Mucosa of gallbladder (tissue), 1 donor: Measurements from ENCODE around the gene GDE1. TPM values are rescaled to one million over a fixed set of nuclear protein-coding genes. Genes with fewer than 3 reads are reported as not detected.

ENCODE experiments used
- DNase-seq: peaks from one replicate; pipeline ENCODE4 v3.0.0-alpha.2; 2020; ENCODE audit warnings: low spot score
- total RNA-seq: library from RNA; stranded (reverse); gene quantifications from one replicate; pipeline ENCODE4 v1.2.1, GENCODE V29; 2021
- donor health status: DM: no; HTN: no; CAD: no.

Gene GDE1
- total RNA-seq, 1 donor from 2014 or later, result 68.8 TPM

DNA sequence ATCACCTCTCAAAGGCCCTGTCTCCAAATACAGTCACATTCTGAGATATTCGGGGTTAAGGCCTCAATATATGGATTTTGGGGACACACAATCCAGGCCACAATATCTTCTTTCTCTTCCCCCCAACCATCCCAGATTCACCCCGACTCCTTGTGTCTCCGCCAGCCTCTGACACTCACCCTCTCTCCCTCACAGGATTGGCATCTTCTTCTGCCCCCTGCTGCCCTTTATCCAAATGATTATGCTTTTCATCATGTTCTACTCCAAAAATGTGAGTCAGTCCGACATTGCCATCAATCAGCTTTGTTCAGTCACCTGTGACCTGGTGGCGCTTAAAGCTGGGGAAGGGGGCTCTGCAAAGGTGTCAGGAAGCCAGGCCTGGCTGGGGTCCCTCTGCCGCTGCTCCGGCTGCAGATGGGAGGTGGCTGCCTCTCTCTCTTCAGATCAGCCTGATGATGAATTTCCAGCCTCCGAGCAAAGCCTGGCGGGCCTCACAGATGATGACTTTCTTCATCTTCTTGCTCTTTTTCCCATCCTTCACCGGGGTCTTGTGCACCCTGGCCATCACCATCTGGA lies 35.1 kb downstream of the GDE1 start:
- DNase-seq, result no peak

DNA sequence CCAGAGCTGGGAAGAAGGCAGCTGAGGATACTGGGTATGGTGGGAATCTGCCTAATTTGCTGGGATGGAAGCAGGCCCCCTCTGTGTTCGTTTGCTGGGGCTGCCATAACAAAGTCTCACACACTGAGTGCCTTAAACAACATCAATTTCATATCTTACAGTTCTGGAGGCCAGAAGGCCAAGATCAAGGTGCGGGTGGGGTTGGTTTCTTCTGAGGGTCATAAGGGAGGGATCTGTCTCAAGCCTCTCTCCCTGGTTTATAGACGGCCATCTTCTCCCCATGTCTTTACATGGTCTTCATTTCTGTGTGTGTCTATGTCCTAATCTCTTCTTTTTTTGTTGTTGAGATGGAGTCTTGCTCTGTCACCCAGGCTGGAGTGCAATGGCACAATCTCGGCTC lies 35.8 kb downstream of the GDE1 start:
- DNase-seq, result no peak

GRCh38 chr16:19485611-19486010 lies 36.3 kb downstream of the GDE1 start:
- no peak for DNase-seq

- DNase-seq, result no peak
Observed at GRCh38 chr16:19484096-19484495, 37.8 kb downstream of the GDE1 start.

DNA sequence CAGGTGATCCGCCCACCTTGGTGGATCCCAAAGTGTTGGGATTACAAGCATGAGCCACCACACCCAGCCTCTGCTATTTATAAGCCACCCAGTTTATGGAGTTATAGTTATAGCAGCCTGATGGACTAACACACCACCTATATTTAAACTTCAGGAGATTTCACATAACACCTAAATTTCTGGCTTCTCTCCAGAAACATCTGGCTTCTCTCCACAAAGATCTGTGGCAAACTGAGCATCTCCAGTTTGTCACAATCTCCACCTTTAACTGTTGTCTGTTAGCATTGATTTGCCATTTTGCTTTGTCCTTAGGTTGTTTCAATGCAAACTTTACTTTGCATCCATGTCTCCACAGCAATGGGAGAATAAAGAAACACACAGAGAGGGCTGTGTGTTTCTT lies 39.6 kb downstream of the GDE1 start:
- DNase-seq, result no peak

GRCh38 chr16:19481769-19482168 lies 40.1 kb downstream of the GDE1 start:
- no peak for DNase-seq

GRCh38 chr16:19481296-19481695 lies 40.6 kb downstream of the GDE1 start:
- no peak for DNase-seq

DNA sequence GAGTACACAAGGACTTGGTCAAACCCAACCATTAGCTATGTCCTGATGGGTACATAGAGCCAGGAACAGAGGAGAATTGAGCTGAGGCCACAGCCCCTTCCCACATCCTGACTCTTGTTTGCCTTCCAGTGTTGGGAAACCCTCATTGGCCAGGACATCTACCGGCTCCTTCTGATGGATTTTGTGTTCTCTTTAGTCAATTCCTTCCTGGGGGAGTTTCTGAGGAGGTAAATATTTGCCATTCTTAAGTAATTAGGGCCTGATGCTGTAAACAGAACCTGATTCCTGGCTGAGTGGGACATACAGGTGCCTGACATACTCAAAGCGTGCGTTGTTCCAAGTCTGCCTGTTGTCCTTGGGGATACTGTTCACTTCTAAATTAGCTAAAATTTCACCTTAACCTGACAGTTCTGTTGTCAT lies 42.6 kb downstream of the GDE1 start:
- DNase-seq, result no peak

DNA sequence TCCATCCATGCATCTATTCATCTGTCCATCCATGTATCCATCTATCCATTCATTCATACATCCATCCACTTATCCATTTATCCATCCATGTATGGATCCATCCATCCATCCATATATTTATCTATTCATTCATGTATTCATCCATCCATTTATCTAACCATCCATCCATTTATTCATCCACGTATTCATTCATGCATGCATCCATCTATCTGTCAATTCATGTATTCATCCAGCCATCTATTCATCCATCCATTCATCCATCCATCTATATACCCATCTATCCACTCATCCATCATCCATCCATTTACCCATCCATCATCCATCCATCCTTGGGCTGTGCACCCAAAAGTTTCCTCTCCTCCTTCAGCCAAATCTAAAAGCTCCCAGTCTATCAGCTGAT lies 43.4 kb downstream of the GDE1 start:
- DNase-seq, result no peak

- DNase-seq, result no peak
Observed at GRCh38 chr16:19474617-19475016, 47.3 kb downstream of the GDE1 start.

DNA sequence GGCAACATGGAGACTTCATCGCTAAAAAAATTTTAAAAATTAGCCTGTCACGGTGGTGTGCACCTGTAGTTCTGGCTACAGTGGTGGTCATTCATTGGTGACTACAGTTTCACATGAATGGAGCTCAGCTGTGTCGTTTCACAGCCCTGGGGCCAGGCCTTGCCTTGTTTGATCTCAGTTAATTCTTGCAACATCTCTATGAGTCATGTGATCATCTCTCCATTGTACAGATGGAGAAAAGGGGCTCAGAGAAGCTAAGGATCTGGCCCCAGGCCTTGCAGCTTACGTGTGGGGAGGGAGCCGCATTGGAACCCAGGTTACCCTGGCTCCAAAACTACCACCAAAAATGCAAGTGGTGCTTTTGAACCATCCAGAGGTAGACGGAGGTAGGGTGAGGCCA lies 49.4 kb downstream of the GDE1 start:
- no peak for DNase-seq

DNA sequence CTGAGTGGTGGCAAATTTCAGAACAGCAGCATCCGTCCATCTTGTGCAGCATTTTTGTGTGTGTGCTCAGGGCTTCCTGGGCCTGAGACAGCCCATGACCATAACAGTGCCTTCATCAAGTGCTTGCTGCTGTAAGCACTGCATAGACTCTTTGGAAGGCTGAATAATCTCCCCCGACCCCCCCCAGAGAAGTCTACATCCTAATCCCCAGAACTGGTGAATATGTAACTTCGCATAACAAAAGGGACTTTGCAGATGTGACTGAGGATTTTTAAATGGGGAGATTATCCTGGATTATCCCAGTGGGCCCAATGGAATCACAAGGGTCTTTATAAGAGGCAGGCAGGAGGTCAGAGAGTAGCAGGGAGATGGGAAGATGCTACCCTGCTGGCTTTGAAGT lies 53.6 kb downstream of the GDE1 start:
- DNase-seq, result no peak

- peak; percentile 42 for DNase-seq
Observed at GRCh38 chr16:19463468-19464315, 58.2 kb downstream of the GDE1 start.

DNA sequence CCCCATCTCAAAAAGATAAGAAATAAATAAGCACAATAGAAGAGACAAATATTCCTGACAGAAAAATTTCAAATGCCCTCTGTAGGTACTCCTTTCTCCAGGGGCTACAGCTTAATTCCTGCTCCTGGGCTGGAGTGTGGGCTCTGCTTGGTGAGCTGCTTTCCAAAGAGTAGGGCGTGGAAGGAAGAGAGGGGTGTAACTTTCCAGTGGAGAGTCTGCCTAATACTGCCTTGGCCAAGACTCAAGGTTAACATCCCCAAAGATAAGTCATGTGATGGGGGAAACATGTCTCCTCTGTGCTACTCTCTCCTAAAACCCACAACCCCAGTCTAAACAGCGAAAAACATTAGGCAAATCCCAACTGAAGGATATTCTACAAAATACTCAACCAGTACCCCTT lies 61.5 kb downstream of the GDE1 start:
- DNase-seq, result no peak

DNA sequence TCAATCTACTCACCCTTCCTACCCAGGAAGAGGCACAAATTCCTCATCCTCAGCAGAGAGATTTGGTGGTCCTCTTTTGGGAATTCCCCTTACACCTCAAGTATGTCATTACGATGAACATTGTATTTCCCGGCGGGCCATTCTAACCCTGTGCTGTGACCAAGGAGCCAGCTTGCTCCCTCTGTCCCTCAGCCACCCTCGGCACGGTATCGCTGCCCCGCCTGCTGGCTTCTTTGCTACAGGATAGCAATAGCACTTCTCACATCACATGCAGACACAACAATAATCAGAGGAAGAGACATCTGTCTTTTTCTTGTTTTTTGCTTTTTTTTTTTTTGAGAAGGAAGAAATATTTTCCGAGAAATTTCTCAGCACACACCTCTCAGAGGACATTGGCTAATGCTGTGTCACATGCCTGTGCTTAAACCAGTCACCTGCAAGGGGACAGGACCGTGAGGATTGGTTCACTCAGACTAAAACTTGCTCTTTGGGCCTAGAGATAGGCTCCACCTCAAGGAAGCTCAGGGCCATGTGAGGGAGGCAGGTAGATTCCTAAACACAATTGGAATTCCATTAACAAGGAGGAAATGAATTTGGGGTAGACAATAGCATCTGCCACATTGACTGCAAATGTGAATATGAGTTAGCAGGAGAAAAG lies 63.0 kb downstream of the GDE1 start:
- no peak for DNase-seq

Other genes with a start within 250 kb of the GDE1 start
- 0.26 TPM for gene CLEC19A, start 236.4 kb downstream of the GDE1 start, total RNA-seq
- 46.8 TPM for gene TMC5, start 104.2 kb downstream of the GDE1 start, total RNA-seq
- gene CCP110, start 1.8 kb upstream of the GDE1 start, total RNA-seq, result 14.7 TPM
- 56.8 TPM for gene VPS35L, start 33.6 kb upstream of the GDE1 start, total RNA-seq
- gene KNOP1, start 196.1 kb upstream of the GDE1 start, total RNA-seq, result 15.1 TPM
- gene IQCK, start 196.2 kb upstream of the GDE1 start, total RNA-seq, result 23.7 TPM